H1 (cell line): ENCODE results near the gene LRRC4. TPM values are rescaled to one million over a fixed set of nuclear protein-coding genes. Genes with fewer than 3 reads are reported as not detected.

Experiments used
- BRCA1 ChIP-seq: IDR thresholded peaks from 2 replicates; pipeline ENCODE4 v1.6.1; 2012; ENCODE audit warnings: low read depth, low read length, improper control_type of control experiment
- FOSL1 ChIP-seq: IDR thresholded peaks from 2 replicates; pipeline ENCODE4 v1.6.1; 2011; ENCODE audit warnings: mild to moderate bottlenecking, low read depth, low read length, moderate library complexity; ENCODE audit not compliant: insufficient read depth
- JUND ChIP-seq: IDR thresholded peaks from 2 replicates; pipeline ENCODE4 v1.6.1; 2011; ENCODE audit warnings: mild to moderate bottlenecking, improper control_type of control experiment, low read length
- KDM1A ChIP-seq: fragments of 200-600, 300-600 bp; sonication (generic); IDR thresholded peaks from 2 replicates; pipeline ENCODE4 v1.7.1; 2016; ENCODE audit warnings: mild to moderate bottlenecking, low read length, borderline replicate concordance
- NRF1 ChIP-seq: IDR thresholded peaks from 2 replicates; pipeline ENCODE4 v1.6.1; 2011; ENCODE audit warnings: mild to moderate bottlenecking, low read depth, low read length, improper control_type of control experiment
- RXRA ChIP-seq: IDR thresholded peaks from 2 replicates; pipeline ENCODE4 v1.6.1; 2011; ENCODE audit warnings: low read depth, mild to moderate bottlenecking, low read length, moderate library complexity; ENCODE audit not compliant: insufficient read depth
- SAP30 ChIP-seq: fragments of 300-600 bp; sonication (generic); IDR thresholded peaks from 2 replicates; pipeline ENCODE4 v1.7.1; 2012; ENCODE audit warnings: low read length, moderate library complexity, mild to moderate bottlenecking, inconsistent platforms; ENCODE audit not compliant: insufficient read depth, insufficient replicate concordance
- polyA plus RNA-seq, 7 experiments: library from polyadenylated mRNA; depleted of rRNA in 3 of 7; stranded (reverse) in 5 of 7; unstranded in 2 of 7; fragments of >200 nt in 5 of 7; fragments of 200-250 nt in 2 of 7; gene quantifications; 1 replicate in 5 of 7; 2 replicates in 1 of 7; 4 replicates in 1 of 7; pipeline versions ENCODE4 v1.2.1 to v1.2.3, GENCODE V29; 2011 to 2013; ENCODE audit warnings: missing spikeins in 2 of 7, mixed read lengths in 2 of 7
- total RNA-seq: library from RNA; stranded (reverse); fragmentation: NEBNext Ultra II Directional; extraction: Animal tissue kit (Norgen Biotek cat#: 25700); gene quantifications from 2 replicates; pipeline ENCODE4 v1.2.1, GENCODE V29; 2021
- TF ChIP-seq, protein P1 (sequence below): fragments of 300-600 bp; sonication (generic); IDR thresholded peaks from 2 replicates; pipeline ENCODE4 v1.7.1; 2012; ENCODE audit warnings: low read length, moderate library complexity, mild to moderate bottlenecking, inconsistent platforms; ENCODE audit not compliant: insufficient replicate concordance

The LRRC4 gene
- total and polyA plus RNA-seq, 2 of the 8 experiments (the other 6 are each of a cell fraction or from before 2014, with no cell fraction given): 13.4 to 16.4 TPM

DNA sequence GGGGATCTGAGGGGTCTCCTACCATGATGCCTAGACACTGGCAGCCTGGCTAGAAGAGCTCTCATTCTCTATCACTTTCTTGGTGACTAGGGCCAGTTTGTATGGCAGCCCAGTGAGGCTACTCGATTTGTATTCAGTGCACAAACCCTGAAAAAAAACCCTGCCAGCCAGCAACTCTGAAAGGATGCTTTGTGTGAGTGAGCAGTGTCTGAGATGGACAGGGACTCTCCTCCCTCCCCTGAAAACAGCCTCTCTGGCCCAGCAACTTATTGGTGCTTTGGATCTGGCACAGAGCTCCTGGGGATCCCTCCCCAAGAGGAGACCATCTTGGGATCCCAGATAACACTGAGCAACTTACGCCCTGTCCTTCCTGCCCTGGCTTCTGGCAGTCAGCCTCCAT is 10.8 kb upstream of the LRRC4 start (continued):
- TF ChIP-seq, protein P1, sequence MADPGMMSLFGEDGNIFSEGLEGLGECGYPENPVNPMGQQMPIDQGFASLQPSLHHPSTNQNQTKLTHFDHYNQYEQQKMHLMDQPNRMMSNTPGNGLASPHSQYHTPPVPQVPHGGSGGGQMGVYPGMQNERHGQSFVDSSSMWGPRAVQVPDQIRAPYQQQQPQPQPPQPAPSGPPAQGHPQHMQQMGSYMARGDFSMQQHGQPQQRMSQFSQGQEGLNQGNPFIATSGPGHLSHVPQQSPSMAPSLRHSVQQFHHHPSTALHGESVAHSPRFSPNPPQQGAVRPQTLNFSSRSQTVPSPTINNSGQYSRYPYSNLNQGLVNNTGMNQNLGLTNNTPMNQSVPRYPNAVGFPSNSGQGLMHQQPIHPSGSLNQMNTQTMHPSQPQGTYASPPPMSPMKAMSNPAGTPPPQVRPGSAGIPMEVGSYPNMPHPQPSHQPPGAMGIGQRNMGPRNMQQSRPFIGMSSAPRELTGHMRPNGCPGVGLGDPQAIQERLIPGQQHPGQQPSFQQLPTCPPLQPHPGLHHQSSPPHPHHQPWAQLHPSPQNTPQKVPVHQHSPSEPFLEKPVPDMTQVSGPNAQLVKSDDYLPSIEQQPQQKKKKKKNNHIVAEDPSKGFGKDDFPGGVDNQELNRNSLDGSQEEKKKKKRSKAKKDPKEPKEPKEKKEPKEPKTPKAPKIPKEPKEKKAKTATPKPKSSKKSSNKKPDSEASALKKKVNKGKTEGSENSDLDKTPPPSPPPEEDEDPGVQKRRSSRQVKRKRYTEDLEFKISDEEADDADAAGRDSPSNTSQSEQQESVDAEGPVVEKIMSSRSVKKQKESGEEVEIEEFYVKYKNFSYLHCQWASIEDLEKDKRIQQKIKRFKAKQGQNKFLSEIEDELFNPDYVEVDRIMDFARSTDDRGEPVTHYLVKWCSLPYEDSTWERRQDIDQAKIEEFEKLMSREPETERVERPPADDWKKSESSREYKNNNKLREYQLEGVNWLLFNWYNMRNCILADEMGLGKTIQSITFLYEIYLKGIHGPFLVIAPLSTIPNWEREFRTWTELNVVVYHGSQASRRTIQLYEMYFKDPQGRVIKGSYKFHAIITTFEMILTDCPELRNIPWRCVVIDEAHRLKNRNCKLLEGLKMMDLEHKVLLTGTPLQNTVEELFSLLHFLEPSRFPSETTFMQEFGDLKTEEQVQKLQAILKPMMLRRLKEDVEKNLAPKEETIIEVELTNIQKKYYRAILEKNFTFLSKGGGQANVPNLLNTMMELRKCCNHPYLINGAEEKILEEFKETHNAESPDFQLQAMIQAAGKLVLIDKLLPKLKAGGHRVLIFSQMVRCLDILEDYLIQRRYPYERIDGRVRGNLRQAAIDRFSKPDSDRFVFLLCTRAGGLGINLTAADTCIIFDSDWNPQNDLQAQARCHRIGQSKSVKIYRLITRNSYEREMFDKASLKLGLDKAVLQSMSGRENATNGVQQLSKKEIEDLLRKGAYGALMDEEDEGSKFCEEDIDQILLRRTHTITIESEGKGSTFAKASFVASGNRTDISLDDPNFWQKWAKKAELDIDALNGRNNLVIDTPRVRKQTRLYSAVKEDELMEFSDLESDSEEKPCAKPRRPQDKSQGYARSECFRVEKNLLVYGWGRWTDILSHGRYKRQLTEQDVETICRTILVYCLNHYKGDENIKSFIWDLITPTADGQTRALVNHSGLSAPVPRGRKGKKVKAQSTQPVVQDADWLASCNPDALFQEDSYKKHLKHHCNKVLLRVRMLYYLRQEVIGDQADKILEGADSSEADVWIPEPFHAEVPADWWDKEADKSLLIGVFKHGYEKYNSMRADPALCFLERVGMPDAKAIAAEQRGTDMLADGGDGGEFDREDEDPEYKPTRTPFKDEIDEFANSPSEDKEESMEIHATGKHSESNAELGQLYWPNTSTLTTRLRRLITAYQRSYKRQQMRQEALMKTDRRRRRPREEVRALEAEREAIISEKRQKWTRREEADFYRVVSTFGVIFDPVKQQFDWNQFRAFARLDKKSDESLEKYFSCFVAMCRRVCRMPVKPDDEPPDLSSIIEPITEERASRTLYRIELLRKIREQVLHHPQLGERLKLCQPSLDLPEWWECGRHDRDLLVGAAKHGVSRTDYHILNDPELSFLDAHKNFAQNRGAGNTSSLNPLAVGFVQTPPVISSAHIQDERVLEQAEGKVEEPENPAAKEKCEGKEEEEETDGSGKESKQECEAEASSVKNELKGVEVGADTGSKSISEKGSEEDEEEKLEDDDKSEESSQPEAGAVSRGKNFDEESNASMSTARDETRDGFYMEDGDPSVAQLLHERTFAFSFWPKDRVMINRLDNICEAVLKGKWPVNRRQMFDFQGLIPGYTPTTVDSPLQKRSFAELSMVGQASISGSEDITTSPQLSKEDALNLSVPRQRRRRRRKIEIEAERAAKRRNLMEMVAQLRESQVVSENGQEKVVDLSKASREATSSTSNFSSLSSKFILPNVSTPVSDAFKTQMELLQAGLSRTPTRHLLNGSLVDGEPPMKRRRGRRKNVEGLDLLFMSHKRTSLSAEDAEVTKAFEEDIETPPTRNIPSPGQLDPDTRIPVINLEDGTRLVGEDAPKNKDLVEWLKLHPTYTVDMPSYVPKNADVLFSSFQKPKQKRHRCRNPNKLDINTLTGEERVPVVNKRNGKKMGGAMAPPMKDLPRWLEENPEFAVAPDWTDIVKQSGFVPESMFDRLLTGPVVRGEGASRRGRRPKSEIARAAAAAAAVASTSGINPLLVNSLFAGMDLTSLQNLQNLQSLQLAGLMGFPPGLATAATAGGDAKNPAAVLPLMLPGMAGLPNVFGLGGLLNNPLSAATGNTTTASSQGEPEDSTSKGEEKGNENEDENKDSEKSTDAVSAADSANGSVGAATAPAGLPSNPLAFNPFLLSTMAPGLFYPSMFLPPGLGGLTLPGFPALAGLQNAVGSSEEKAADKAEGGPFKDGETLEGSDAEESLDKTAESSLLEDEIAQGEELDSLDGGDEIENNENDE: no peak
- TF ChIP-seq NRF1: no peak
- TF ChIP-seq SAP30: no peak
- no peak for TF ChIP-seq JUND
- TF ChIP-seq BRCA1: no peak
- no peak for TF ChIP-seq FOSL1
- no peak for TF ChIP-seq RXRA
- no peak for TF ChIP-seq KDM1A
